DOHH2 (cell line): Measurements from ENCODE around the gene HAPSTR1.

Experiments used
- H3F3A ChIP-seq: fragments of 200-600 bp; sonication (generic), shearing (Covaris generic); 2 replicates; pipeline ENCODE4 v1.6.0; 2016; ENCODE audit warnings: antibody characterized with exemption, mild to moderate bottlenecking; ENCODE audit not compliant: control insufficient read depth, insufficient read depth
- H3K27ac ChIP-seq: fragments of 200-600 bp; sonication (generic); 2 replicates; pipeline ENCODE4 v1.5.1; 2014; ENCODE audit warnings: low read depth, mild to moderate bottlenecking, low read length, moderate library complexity
- H3K27me3 ChIP-seq: fragments of 200-600 bp; sonication (generic); 2 replicates; pipeline ENCODE4 v1.6.1; 2014; ENCODE audit warnings: mild to moderate bottlenecking, low read length, mixed read lengths; ENCODE audit not compliant: control insufficient read depth
- H3K36me3 ChIP-seq: fragments of 200-600 bp; sonication (generic); 2 replicates; pipeline ENCODE4 v1.6.1; 2014; ENCODE audit warnings: mild to moderate bottlenecking, low read length, moderate library complexity, mixed read lengths; ENCODE audit not compliant: control insufficient read depth
- H3K4me1 ChIP-seq: fragments of 200-600 bp; sonication (generic); 2 replicates; pipeline ENCODE4 v1.6.1; 2014; ENCODE audit warnings: mild to moderate bottlenecking, low read length, mixed read lengths; ENCODE audit not compliant: control insufficient read depth
- H3K4me2 ChIP-seq: fragments of 200-600 bp; sonication (generic); 2 replicates; pipeline ENCODE4 v1.6.0; 2014; ENCODE audit warnings: mild to moderate bottlenecking, low read length, moderate library complexity
- H3K4me3 ChIP-seq: fragments of 200-600 bp; sonication (generic); 2 replicates; pipeline ENCODE4 v1.5.1; 2014; ENCODE audit warnings: mild to moderate bottlenecking, low read length, mixed read lengths
- H3K79me2 ChIP-seq: fragments of 200-600 bp; sonication (generic); 2 replicates; pipeline ENCODE4 v1.6.1; 2014; ENCODE audit warnings: mild to moderate bottlenecking, low read length, mixed read lengths; ENCODE audit not compliant: control insufficient read depth
- H3K9me2 ChIP-seq: fragments of 200-600 bp; sonication (generic); replicated peaks from 2 replicates; pipeline ENCODE4 v1.6.1; 2014; ENCODE audit warnings: mild to moderate bottlenecking, low read length, mixed read lengths; ENCODE audit not compliant: control insufficient read depth
- H3K9me3 ChIP-seq: fragments of 200-600 bp; sonication (generic); 2 replicates; pipeline ENCODE4 v1.6.1; 2014; ENCODE audit warnings: antibody characterized with exemption, low read length, mixed read lengths; ENCODE audit not compliant: control insufficient read depth, insufficient read depth
- H4K20me1 ChIP-seq: fragments of 200-600 bp; sonication (generic); 2 replicates; pipeline ENCODE4 v1.6.0; 2014; ENCODE audit warnings: low read depth, mild to moderate bottlenecking, antibody characterized with exemption, low read length, moderate library complexity; ENCODE audit not compliant: control insufficient read depth, insufficient read depth
- EZH2phosphoT487 ChIP-seq: fragments of 200-600 bp; sonication (generic); IDR thresholded peaks from 2 replicates; pipeline ENCODE4 v1.6.1; 2017; ENCODE audit warnings: borderline replicate concordance, mild to moderate bottlenecking, antibody characterized with exemption, low read length, moderate library complexity, mixed read lengths
- TF ChIP-seq, protein P1 (sequence below): fragments of 200-600 bp; sonication (generic); IDR thresholded peaks from one replicate; pipeline ENCODE4 v1.5.1; 2014; ENCODE audit warnings: antibody characterized with exemption, mild to moderate bottlenecking, low read depth, low read length; ENCODE audit not compliant: poor library complexity, severe bottlenecking

Gene HAPSTR1

DNA sequence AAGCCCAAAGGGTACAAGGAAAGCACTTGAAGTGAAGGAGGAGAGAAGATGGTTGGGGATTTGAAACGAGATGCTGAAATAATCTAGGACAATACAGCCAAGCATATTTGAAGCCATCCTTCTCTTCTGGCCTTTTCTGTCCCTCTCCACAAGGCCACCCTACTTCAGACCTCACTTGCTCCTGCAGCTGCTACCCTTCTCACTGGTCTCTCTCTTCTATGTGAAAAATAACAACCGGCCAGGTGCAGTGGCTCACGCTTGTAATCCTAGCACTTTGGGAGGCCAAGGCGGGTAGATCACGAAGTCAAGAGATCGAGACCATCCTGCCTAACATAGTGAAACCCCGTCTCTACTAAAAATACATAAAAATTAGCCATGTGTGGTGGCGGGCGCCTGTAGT lies 33.2 kb upstream of the HAPSTR1 start:
- peaks cover 56% of the 10 kb centered on the region for H3K4me1 ChIP-seq
- no peak overlapping the region for H3K4me2 ChIP-seq
- H3K27ac ChIP-seq: no peak overlapping the region
- H3K4me3 ChIP-seq: no peak overlapping the region
- no peaks in the 10 kb centered on the region for H3K9me3 ChIP-seq
- H3K79me2 ChIP-seq: no peaks in the 10 kb centered on the region
- TF ChIP-seq, protein P1, sequence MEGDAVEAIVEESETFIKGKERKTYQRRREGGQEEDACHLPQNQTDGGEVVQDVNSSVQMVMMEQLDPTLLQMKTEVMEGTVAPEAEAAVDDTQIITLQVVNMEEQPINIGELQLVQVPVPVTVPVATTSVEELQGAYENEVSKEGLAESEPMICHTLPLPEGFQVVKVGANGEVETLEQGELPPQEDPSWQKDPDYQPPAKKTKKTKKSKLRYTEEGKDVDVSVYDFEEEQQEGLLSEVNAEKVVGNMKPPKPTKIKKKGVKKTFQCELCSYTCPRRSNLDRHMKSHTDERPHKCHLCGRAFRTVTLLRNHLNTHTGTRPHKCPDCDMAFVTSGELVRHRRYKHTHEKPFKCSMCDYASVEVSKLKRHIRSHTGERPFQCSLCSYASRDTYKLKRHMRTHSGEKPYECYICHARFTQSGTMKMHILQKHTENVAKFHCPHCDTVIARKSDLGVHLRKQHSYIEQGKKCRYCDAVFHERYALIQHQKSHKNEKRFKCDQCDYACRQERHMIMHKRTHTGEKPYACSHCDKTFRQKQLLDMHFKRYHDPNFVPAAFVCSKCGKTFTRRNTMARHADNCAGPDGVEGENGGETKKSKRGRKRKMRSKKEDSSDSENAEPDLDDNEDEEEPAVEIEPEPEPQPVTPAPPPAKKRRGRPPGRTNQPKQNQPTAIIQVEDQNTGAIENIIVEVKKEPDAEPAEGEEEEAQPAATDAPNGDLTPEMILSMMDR: no peak
- TF ChIP-seq EZH2phosphoT487: no peak
- no peaks in the 10 kb centered on the region for H3F3A ChIP-seq
- no peaks in the 10 kb centered on the region for H3K27me3 ChIP-seq
- H3K36me3 ChIP-seq: no peaks in the 10 kb centered on the region
- H3K9me2 ChIP-seq: no peaks in the 10 kb centered on the region
- no peaks in the 10 kb centered on the region for H4K20me1 ChIP-seq

DNA sequence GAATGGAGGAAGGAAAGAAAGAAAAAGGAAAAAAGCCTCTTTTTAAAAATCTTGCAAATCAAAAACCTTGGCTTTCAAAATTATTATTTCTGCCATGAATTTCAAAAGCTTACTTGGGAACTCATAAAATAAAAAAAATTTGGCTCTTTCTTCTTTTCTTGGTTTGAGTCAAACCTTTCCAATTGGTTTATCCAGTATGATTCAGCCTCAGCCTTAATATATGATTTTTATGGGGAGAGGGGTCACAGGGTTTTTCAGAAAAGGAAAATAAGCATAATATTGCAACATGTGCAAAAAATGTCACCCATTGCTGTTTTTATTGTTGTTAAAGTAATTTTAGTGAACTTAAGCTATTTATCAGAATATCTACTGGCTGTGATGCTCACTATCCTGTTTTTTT lies 31.2 kb upstream of the HAPSTR1 start:
- no peak overlapping the region for H3K4me3 ChIP-seq
- no peaks in the 10 kb centered on the region for H3K27me3 ChIP-seq
- no peaks in the 10 kb centered on the region for H3K36me3 ChIP-seq
- no peak for TF ChIP-seq EZH2phosphoT487
- TF ChIP-seq, protein P1: no peak
- H3K4me2 ChIP-seq: 0 out of 2 replicates have a peak overlapping the region, but pooled peaks have one; percentile 82
- no peaks in the 10 kb centered on the region for H3K9me2 ChIP-seq
- no peak overlapping the region for H3K27ac ChIP-seq
- H3K9me3 ChIP-seq: no peaks in the 10 kb centered on the region
- peaks cover 50% of the 10 kb centered on the region for H3K4me1 ChIP-seq
- no peaks in the 10 kb centered on the region for H4K20me1 ChIP-seq
- no peaks in the 10 kb centered on the region for H3K79me2 ChIP-seq
- H3F3A ChIP-seq: no peaks in the 10 kb centered on the region

DNA sequence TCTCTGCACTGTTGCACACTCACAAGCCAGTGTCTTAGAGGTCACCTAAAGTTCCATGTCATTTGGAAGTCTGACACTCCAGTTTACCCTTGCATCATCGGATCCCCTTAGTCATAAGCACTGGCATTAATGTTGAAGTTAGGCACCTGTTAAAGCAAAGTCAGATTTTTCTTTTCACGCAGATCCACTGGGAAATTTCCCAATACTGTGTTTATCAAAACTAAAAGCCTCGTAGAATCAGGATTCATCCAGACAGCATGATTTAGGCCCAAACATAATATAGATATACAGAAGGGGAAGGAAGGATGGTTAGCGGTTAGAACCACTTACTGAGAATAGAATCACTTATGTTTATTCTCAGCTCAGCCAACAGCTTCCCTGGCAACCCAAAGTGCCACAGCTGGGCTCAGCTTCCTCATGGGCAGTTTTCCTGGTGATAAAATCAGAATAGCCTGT lies 30.1 kb upstream of the HAPSTR1 start:
- Histone ChIP-seq H3K9me3 (no peaks in the 10 kb centered on the region), H3K36me3 (no peaks in the 10 kb centered on the region), H3F3A (no peaks in the 10 kb centered on the region), H3K4me3 (peak overlapping the region; percentile 45), H3K27ac (peak overlapping the region; percentile 33; the same call in 1 of the 2 replicates), H3K4me1 (peaks cover 41% of the 10 kb centered on the region), H4K20me1 (no peaks in the 10 kb centered on the region), H3K27me3 (no peaks in the 10 kb centered on the region), H3K79me2 (no peaks in the 10 kb centered on the region), H3K4me2 (peak overlapping the region; percentile 82), H3K9me2 (no peaks in the 10 kb centered on the region)
- TF ChIP-seq EZH2phosphoT487: no peak
- TF ChIP-seq, protein P1: no peak

DNA sequence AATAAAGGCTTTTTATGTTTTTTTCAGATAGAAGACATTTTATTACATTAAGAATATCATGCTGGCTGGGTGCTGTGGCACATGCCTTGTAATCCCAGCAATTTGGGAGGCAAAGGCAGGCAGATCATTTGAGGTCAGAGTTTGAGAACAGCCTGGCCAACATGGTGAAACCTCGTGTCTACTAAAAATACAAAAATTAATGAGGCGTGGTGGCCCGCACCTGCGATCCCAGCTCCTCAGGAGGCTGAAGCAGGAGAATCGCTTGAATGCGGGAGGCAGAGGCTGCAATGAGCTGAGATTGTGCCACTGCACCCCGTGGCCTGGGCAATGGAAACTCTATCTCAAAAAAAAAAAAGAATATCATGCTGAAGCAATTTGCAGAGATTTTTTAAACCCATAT lies 29.1 kb upstream of the HAPSTR1 start:
- no peak for TF ChIP-seq EZH2phosphoT487
- TF ChIP-seq, protein P1: no peak
- Histone ChIP-seq H3K79me2 (no peaks in the 10 kb centered on the region), H3K9me2 (no peaks in the 10 kb centered on the region), H3F3A (no peaks in the 10 kb centered on the region), H3K4me1 (peaks cover 33% of the 10 kb centered on the region), H3K4me3 (no peak overlapping the region), H3K4me2 (peak overlapping the region; percentile 82), H3K27me3 (no peaks in the 10 kb centered on the region), H3K9me3 (no peaks in the 10 kb centered on the region), H3K36me3 (no peaks in the 10 kb centered on the region), H4K20me1 (no peaks in the 10 kb centered on the region), H3K27ac (no peak overlapping the region)
